GM19468 (cell line): ENCODE data around the gene BRD1.
"Not testable (repeated sequence)": the region's sequence is repeated elsewhere in the genome, so short reads cannot be mapped to it uniquely, and the experiment has no call there.

Experiments
- ATAC-seq: cut with Tn5 transposase; IDR thresholded peaks from one replicate; pipeline ENCODE4 v1.9.1; 2021; ENCODE audit warnings: mild to moderate bottlenecking, moderate library complexity, moderate number of reproducible peaks; ENCODE audit not compliant: unreplicated experiment; ENCODE audit errors: extremely low read depth

BRD1 gene

DNA sequence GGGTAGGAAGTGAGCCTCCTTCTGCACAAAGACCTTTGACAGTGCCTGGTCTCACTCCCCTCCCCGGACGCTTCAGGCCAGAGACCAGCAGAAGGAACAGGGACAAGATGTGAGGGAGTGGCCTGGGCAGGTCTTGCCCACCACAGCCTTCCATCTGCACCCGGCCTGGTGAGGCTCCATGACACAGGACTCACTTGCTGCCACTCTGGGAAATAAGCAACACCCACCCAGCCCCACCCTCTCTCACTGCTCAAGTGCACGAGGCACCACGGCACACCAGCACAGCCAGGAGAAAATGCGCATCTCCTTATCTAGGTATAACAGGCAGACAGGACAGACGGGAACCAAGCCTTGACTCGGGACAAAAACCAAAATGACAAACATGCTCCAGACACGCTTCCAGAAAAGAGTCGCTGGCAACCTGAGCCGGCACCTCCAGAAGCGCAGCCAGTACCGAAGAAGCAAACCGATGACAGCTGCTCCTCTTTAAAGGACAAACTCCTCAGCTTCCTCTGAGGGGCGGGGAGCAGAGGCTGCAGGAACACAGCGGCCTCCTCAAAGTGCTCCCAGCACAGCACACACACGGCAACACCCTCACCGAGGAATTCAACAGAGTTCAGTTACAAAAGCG lies 41.7 kb downstream of the BRD1 start:
- ATAC-seq: no peak

GRCh38 chr22:49785046-49785521 lies 42.6 kb downstream of the BRD1 start:
- ATAC-seq: no peak

DNA sequence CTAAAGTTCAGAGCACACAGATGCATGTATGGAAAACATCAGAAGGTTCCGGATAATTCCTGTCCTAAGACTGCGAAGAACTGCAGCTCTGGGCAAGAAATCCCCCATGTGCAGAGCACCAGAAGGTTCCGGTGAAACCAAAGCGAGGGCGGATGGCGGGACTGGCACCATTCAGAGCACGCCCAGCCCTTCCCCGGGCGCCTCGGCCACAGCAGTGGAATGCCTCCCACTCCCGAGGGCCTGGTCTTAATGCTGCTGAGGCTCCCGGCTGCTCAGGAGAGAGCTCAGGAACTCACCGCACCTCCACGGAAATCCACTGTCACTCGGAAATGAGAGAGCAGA lies 43.1 kb downstream of the BRD1 start:
- no peak for ATAC-seq

DNA sequence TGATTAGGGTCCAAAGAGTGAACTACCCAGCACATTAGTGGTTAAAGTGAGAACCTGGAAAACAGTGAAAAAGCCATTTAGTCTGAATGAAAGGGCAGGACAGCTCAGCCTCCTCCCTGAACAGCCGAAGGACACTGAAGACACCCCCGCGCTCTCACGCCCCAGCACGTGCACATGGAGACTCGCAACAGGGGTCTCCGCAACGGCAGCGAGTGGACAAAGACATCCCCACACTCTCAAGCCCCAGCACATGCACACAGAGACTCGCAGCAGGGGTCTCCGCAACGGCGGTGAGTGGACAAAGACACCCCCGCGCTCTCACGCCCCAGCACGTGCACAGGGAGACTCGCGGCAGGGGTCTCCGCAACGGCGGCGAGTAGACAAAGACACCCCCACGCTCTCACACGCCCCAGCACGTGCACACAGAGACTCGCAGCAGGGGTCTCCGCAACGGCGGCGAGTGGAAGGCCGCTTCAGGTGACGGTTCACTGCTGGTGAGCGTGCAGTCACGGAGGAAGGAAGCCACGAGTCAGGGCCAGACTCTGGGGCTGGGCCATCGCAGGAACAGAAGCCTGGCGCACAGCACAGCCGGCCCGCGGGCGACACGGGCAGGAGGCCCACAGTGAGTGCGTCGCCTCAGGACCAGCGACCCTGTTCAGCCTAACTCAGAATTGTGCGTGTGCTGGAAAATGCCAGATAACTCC lies 43.6 kb downstream of the BRD1 start:
- no peak for ATAC-seq

DNA sequence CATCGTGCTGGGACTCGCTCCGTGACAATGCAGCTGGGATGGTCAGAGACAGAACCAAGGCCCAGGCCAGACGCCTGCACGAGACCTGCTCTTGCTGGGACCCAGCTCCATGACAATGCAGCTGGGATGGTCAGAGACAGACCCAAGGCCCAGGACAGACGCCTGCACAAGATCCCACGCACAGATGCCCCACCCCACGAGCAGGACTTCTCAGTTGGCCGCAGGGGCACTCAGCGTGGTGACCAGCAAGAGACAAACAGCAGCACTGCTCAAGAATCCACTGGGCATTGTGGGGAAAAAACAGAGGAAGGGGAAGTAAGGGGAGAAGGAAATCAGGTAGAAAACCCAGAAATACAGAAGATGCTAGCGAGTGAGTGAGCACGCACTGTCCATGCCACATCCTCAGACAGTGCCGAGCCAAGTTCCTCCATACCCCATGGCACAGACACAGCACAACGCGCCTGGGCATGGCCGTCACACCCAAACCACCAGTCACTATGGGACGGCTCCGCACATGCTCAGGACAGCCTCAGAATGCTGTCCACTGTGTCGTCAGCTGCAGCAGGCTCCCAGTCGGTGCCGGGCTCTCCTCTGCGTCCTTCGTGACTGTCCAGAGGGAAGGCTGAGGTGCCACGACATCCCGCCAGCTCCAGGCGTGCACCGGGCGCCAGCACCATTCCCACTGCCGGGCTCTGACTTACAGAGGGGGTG lies 44.5 kb downstream of the BRD1 start:
- no peak for ATAC-seq

GRCh38 chr22:49781886-49782285 lies 45.8 kb downstream of the BRD1 start:
- ATAC-seq: not testable (repeated sequence)

DNA sequence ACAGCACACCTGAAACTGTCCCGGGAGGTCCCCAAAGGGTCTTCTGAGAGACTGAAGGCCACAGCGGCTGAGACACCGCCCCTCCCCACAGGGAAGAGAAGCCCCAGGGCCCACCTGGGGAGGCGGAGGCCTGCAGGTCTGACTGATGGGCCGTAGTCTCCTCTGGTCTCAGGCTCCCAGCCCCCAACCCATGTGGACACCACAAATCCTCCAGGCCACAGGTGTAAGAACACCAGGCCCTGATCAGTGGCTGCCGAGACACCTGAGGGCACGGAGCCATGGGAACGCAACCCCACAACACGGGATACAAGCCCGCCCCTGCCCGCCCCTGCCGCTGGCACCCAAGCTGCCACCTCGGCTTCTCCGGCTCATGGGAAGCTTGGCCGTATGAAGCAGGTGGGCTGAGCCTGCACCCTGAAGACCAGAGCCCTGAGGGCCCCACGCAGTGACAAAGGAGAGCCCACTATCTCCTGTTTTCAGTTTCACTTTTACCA lies 46.3 kb downstream of the BRD1 start:
- no peak for ATAC-seq

DNA sequence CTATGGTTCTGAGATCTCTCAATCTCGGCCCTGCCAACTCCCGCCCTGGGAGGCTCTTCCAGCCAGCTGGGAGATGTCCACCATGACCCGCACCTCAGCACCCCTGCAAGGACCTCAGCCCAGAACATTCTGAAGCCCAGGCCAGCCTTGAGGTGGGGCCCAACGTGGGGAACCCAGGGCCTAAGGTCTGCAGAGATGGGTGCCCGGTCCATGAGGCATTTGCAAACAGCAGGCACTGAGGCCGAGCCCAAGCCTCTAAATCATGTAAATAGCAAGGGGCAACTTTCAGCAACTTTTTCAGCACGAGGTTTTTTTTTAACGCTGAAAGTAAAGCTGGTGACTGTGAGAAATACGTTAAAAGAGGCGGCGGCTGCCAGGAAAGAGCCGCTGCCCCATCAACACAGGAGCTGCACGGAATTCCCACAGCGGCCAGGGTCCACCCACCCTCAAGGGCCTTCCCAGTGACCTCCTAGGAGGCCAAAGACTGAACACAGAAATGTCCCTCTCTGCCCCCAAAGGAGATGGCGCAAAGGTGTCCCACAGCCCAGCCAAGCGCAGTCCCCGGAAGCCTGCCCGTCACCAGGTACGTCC lies 46.9 kb downstream of the BRD1 start:
- ATAC-seq: no peak

DNA sequence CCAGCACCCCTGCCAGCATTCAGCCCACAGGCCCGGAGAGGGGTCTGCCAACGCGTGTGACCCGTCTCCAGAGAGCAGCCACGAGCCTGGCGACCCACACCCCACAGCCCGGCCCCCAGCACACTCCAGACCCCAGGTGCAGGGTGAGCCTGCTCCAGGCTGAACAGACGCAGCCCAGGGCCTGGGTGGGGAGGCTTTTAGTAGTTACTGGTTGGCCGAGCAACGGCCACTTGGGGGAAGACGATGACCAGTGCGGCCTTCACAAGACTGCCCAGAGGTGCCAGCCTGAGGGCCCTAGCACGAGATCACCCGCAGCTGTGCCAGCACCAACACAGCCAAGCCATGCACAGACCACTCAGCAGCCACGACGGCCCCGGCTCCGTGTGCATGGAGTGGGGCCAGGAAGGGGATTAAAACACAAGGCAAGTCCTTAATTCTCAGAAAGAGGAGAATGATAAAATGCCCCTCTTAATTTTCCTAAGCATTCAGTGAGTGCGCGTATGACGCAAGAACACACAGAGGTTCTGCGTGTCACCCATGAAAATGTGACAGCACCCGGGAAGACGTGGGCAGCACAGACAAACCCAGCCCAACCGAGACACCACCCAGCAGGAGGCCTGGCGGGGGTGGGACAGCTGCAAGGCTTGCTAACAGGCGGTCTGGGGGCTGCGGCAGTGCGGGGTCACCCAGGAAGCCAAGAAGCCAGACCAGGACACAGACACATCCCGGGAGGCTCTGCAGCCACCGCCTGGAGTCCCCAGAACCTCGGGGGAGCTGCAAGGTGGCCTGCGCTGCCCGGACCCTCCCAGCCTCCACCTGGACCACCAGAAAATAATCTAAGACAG lies 47.6 kb downstream of the BRD1 start:
- ATAC-seq: no peak

- no peak for ATAC-seq
Observed at GRCh38 chr22:49779211-49779610, 48.5 kb downstream of the BRD1 start.

- no peak for ATAC-seq
Observed at GRCh38 chr22:49777569-49778249, 50.0 kb downstream of the BRD1 start.

DNA sequence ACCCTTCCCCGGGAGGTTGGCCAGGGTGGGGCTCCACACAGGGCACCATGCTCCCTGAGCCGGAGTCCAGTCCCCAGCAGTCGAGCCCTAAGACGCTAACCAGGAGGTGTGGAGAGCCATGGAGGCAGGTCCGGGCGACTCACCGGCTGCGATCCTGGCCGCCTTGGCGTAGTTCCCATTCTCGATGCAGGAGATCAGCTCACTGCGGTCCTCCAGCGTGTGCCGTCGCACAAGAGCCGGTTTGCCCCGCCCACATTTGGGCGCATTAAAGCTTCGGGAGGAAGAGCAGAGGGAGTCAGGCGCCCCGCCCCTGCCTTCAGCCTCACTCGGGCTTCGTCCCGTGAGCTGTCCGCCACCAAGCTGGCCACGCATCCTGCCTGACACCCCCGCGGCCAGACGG lies 50.8 kb downstream of the BRD1 start:
- ATAC-seq: no peak

- no peak for ATAC-seq
Observed at GRCh38 chr22:49775867-49776511, 51.7 kb downstream of the BRD1 start.

DNA sequence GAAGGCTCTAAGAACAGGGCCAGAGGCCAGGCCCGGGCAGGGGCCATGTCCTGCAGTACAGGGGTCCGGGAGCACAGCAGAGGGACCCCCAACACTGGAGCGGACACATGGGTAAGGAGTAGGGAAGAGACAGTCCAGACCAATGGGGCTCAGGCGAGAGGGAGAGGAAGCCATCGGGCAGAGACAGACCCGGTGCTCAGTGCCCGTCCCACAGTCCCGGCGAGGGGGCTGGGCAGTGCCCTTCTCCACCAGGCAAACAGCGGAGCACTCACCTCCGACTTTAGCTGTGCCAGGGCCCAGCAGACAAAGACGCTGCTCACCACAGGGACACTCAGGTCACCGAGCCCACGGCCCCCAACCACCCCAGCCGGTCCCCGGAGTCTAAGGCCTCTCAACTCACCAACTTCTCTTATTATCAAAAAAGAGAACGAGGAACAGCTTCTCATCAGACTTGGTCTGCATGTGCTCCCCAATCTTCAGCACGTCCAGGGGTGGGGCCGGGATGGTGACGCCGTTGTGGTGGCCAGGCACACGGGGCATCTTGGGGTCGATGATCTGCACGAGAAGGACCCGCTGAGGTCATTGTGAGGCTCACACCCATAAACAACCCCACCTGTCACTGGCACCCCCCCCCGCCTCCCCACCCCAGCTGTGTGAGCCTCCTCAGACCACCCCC lies 52.3 kb downstream of the BRD1 start:
- no peak for ATAC-seq

GRCh38 chr22:49774499-49775151 lies 53.0 kb downstream of the BRD1 start:
- ATAC-seq: no peak

DNA sequence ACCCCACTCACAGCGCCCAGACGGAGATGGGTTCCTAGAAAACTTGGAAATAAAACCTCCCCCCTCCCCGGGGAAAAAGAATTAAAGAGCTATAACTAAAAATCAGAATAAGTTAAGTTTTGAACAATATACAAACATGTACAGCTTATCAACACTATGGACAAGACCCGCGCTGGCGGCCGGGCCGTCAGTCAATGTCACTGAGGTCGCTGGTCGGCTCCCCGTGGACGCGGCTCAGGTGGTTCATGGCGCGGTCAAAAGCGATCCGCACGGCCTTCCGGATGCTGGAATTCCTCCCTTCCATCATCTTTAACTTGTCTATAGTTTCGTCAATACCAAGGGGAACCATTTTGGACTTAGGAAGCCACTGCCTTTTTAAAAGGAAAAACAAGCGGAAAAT lies 53.6 kb downstream of the BRD1 start:
- no peak for ATAC-seq

GRCh38 chr22:49773531-49773930 lies 54.1 kb downstream of the BRD1 start:
- ATAC-seq: no peak

- ATAC-seq: no peak
Observed at GRCh38 chr22:49772692-49773091, 55.0 kb downstream of the BRD1 start.
